OCI-LY3 (cell line): ENCODE measurements around the gene PCDHGB5.

Experiments
- EZH2phosphoT487 ChIP-seq: fragments of 200-600 bp; shearing (Covaris generic); IDR thresholded peaks from 2 replicates; pipeline ENCODE4 v1.6.1; 2018; ENCODE audit warnings: antibody characterized with exemption, mixed run types, low read depth
- TF ChIP-seq, protein P1 (sequence below): fragments of 200-600, 300-600 bp; sonication (generic); IDR thresholded peaks from 2 replicates; pipeline ENCODE4 v1.5.1; 2014; ENCODE audit warnings: antibody characterized with exemption, low read length, low read depth

DNA sequence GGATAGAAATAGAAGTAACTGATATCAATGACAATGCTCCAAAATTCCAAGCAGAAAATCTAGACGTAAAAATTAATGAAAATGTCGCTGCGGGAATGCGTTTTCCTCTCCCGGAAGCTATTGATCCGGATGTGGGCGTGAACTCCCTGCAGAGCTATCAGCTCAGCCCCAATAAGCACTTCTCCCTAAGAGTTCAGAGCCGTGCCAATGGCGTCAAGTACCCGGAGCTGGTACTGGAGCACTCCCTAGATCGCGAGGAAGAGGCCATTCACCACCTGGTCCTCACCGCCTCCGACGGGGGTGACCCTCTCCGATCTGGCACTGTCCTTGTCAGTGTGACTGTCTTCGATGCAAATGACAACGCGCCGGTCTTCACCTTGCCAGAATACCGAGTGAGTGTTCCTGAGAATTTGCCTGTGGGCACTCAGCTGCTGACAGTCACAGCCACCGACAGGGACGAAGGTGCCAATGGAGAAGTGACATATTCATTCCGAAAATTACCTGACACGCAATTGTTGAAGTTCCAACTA lies 15.9 kb downstream of the PCDHGB5 start:
- TF ChIP-seq, protein P1, sequence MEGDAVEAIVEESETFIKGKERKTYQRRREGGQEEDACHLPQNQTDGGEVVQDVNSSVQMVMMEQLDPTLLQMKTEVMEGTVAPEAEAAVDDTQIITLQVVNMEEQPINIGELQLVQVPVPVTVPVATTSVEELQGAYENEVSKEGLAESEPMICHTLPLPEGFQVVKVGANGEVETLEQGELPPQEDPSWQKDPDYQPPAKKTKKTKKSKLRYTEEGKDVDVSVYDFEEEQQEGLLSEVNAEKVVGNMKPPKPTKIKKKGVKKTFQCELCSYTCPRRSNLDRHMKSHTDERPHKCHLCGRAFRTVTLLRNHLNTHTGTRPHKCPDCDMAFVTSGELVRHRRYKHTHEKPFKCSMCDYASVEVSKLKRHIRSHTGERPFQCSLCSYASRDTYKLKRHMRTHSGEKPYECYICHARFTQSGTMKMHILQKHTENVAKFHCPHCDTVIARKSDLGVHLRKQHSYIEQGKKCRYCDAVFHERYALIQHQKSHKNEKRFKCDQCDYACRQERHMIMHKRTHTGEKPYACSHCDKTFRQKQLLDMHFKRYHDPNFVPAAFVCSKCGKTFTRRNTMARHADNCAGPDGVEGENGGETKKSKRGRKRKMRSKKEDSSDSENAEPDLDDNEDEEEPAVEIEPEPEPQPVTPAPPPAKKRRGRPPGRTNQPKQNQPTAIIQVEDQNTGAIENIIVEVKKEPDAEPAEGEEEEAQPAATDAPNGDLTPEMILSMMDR: no peak
- TF ChIP-seq EZH2phosphoT487: no peak
